ENCODE data around the gene MKRN2. TPM values are rescaled to one million over a fixed set of nuclear protein-coding genes. Genes with fewer than 3 reads are reported as not detected.

Gene MKRN2
- total and polyA plus RNA-seq, 2 of the 4 experiments (the other 2 are of a cell fraction) = 44.4 to 65.6 TPM

DNA sequence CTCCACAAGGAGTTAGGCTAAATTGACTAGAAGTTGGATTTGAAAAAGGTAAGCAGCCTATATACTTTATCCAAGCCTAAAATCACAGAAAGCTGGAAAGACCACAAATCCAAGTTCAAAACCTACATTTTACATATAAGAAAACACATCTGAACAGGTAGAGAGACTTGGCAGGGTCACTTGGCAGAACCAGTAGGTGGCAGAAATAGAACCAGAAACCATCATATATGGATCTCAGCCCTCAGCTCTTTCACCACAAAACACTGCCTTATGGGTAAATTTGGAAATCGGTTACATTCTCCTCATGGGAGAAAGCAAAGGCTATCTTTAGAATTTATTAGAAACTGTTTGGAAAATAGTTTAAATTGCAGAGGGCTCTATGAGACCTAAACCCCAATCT is 44.2 kb downstream of the MKRN2 start:
- no peak overlapping the region for H3K23ac ChIP-seq (ENCODE audit: low read depth, low read length)
- no peak overlapping the region for H2BK5ac ChIP-seq (ENCODE audit: low read depth, low read length, poor library complexity, severe bottlenecking)
- H3K9ac ChIP-seq (ENCODE audit: low read depth, low read length) = no peak overlapping the region
- peaks cover 26% of the 10 kb centered on the region for H3K36me3 ChIP-seq (ENCODE audit: control insufficient read depth, insufficient read depth, low read length)
- H3K14ac ChIP-seq (replicated peaks; ENCODE audit: low read depth, low read length) = no peak overlapping the region
- no peak overlapping the region for H3K56ac ChIP-seq (ENCODE audit: extremely low read depth, insufficient read depth, low read length)
- no peak overlapping the region for H2BK120ac ChIP-seq (ENCODE audit: low read depth, low read length)
- H3K27me3 ChIP-seq (ENCODE audit: control insufficient read depth, insufficient read depth, low read length) = no peaks in the 10 kb centered on the region
- H2BK15ac ChIP-seq (ENCODE audit: low read depth, low read length) = no peak overlapping the region
- peaks cover 19 to 52% of the 10 kb centered on the region in 2 experiments; a peak in 3 of 4 replicates for H3K79me1 ChIP-seq (ENCODE audit: low read depth in 1 of 2, low read length in 2 of 2)
- no peak overlapping the region for H2AK9ac ChIP-seq (replicated peaks; ENCODE audit: low read depth, low read length, poor library complexity)
- no peak overlapping the region for H3K4ac ChIP-seq (ENCODE audit: low read depth, low read length)
- H3K4me3 ChIP-seq (ENCODE audit: insufficient read depth, low read depth, low read length) = no peak overlapping the region
- no peak overlapping the region for H3K27ac ChIP-seq (ENCODE audit: insufficient read depth, low read length)
- H3K18ac ChIP-seq (ENCODE audit: low read depth, low read length) = no peak overlapping the region
- intact Hi-C loops (cut with micrococcal nuclease) (loop anchor here (5.0 kb wide), 1 partner anchor 61 kb away; the partner anchor contains the start of gene RAF1), dilution Hi-C loops (cut with HindIII; ENCODE audit: low sequenced_read_pairs, unreplicated experiment) (no loop called here), in situ Hi-C loops (cut with MboI; ENCODE audit: low sequenced_read_pairs) (no loop called here)
- no peak overlapping the region for H4K5ac ChIP-seq (ENCODE audit: low read depth, low read length)
- no peak overlapping the region for H2AFZ ChIP-seq (replicated peaks; ENCODE audit: low read length, poor library complexity)
- H4K8ac ChIP-seq (ENCODE audit: low read depth in 2 of 2, low read length in 2 of 2) = no peak overlapping the region
- ATAC-seq (ENCODE audit: low read depth) (no peak), DNase-seq (no peak)
- H3K4me2 ChIP-seq (ENCODE audit: low read depth, low read length) = no peak overlapping the region
- no peak overlapping the region for H2AK5ac ChIP-seq (ENCODE audit: low read depth, low read length)
- ChIA-PET POLR2A (ENCODE audit: unreplicated experiment) (no interaction called here), CTCF (no interaction called here)
- peaks cover 10% of the 10 kb centered on the region; the same call in 1 of the 2 replicates for H4K20me1 ChIP-seq (ENCODE audit: insufficient read depth, low read length)
- H4K91ac ChIP-seq (ENCODE audit: insufficient read depth, low read depth, low read length) = no peak overlapping the region
- H3K9me3 ChIP-seq (ENCODE audit: control insufficient read depth, insufficient read depth, low read length) = no peaks in the 10 kb centered on the region
- no peaks in the 10 kb centered on the region for H3K4me1 ChIP-seq (ENCODE audit: control insufficient read depth, insufficient read depth, low read length)
- WGBS, 2 experiments (ENCODE audit: extremely low coverage in 2 of 2, insufficient read length in 1 of 2) = no CpG with 5 or more reads among the region's 1 CpG
- BruUV-seq (replicated peaks) = no TSS peak
- peaks cover 5% of the 10 kb centered on the region for H3K9me1 ChIP-seq (ENCODE audit: insufficient read depth, low read length)
- peak; percentile 6; the same call in 1 of the 2 replicates for TF ChIP-seq RAD21 (IDR thresholded peaks at IDR 0.05; ENCODE audit: low read length)
- no peak for TF ChIP-seq MAFK (IDR thresholded peaks at IDR 0.05; ENCODE audit: low read depth, low read length)
- TF ChIP-seq, protein P1, sequence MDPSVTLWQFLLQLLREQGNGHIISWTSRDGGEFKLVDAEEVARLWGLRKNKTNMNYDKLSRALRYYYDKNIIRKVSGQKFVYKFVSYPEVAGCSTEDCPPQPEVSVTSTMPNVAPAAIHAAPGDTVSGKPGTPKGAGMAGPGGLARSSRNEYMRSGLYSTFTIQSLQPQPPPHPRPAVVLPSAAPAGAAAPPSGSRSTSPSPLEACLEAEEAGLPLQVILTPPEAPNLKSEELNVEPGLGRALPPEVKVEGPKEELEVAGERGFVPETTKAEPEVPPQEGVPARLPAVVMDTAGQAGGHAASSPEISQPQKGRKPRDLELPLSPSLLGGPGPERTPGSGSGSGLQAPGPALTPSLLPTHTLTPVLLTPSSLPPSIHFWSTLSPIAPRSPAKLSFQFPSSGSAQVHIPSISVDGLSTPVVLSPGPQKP (IDR thresholded peaks at IDR 0.05; ENCODE audit: borderline replicate concordance, low read depth, low read length) = no peak
- TF ChIP-seq, protein P2, sequence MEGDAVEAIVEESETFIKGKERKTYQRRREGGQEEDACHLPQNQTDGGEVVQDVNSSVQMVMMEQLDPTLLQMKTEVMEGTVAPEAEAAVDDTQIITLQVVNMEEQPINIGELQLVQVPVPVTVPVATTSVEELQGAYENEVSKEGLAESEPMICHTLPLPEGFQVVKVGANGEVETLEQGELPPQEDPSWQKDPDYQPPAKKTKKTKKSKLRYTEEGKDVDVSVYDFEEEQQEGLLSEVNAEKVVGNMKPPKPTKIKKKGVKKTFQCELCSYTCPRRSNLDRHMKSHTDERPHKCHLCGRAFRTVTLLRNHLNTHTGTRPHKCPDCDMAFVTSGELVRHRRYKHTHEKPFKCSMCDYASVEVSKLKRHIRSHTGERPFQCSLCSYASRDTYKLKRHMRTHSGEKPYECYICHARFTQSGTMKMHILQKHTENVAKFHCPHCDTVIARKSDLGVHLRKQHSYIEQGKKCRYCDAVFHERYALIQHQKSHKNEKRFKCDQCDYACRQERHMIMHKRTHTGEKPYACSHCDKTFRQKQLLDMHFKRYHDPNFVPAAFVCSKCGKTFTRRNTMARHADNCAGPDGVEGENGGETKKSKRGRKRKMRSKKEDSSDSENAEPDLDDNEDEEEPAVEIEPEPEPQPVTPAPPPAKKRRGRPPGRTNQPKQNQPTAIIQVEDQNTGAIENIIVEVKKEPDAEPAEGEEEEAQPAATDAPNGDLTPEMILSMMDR (conservative IDR thresholded peaks at IDR 0.05; ENCODE audit: low read depth, low read length) = 0 out of 2 replicates have a peak, but pooled peaks have one; percentile 4
- no peak for TF ChIP-seq POLR2A (IDR thresholded peaks at IDR 0.05; ENCODE audit: low read depth, low read length)
- TF ChIP-seq BHLHE40 (IDR thresholded peaks at IDR 0.05; ENCODE audit: low read depth, low read length) = no peak
- no peak overlapping the region for H2BK20ac ChIP-seq (ENCODE audit: low read depth, low read length)

All from IMR-90 (cell line).